ENCODE measurements around the gene PNPLA3.
"Not testable (repeated sequence)": the region's sequence is repeated elsewhere in the genome, so short reads cannot be mapped to it uniquely, and the experiment has no call there.

The PNPLA3 gene

GRCh38 chr22:43890901-43891331 is 32.7 kb upstream of the PNPLA3 start:
- DNase-seq (ENCODE audit: low spot score): no peak

DNA sequence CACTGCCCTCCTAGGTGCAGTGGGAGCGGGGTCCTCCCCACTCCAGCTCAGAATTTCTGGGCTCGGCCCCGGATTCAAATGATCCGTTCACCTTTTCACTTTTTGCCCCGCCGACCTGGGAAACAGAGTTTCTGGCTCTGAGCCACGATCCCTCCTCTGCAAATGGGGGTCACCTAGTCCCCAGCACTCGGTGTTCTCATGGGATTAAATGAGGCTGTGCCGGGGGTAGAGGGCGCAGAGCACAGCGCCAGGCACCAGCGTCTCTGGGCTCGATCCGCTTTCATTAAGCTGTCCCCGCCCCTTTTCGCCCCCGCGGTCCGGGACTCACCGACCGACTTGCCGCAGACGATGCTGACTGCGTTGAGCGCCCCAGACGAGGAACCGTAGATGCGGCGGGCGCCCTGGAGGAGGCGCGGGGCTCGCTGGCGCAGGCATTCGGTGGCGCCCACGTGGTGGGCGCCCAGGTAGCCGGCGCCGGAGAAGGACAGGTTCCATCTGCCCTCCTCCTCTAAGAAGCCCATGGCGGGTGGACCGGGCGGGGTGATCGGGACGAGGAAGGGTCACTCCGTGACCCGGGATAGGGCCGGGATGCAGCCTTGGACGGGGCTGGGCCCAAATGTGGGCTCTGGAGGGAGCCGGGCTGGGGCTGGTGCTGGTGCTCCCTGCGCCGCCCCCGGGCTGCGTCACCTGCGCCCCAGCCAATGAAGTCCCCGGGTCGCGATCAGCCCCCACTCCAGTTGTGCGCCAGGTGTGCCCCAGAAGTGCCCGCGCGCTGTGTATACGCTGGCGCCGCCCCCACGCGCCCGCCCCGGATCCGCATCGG is 32.0 kb upstream of the PNPLA3 start, which contains the start of gene PNPLA5:
Gene PNPLA5, minus strand, starts transcription at position 654 of the 823 bp plus-strand sequence. Its CDS starts 133 bp downstream, at position 521.
- DNase-seq (ENCODE audit: low spot score): no peak

- DNase-seq (ENCODE audit: low spot score): no peak
Measured at GRCh38 chr22:43892183-43892894, 31.3 kb upstream of the PNPLA3 start.

GRCh38 chr22:43893266-43893665 is 30.3 kb upstream of the PNPLA3 start:
- DNase-seq (ENCODE audit: low spot score): no peak

GRCh38 chr22:43894122-43894521 is 29.5 kb upstream of the PNPLA3 start:
- DNase-seq (ENCODE audit: low spot score): no peak

DNA sequence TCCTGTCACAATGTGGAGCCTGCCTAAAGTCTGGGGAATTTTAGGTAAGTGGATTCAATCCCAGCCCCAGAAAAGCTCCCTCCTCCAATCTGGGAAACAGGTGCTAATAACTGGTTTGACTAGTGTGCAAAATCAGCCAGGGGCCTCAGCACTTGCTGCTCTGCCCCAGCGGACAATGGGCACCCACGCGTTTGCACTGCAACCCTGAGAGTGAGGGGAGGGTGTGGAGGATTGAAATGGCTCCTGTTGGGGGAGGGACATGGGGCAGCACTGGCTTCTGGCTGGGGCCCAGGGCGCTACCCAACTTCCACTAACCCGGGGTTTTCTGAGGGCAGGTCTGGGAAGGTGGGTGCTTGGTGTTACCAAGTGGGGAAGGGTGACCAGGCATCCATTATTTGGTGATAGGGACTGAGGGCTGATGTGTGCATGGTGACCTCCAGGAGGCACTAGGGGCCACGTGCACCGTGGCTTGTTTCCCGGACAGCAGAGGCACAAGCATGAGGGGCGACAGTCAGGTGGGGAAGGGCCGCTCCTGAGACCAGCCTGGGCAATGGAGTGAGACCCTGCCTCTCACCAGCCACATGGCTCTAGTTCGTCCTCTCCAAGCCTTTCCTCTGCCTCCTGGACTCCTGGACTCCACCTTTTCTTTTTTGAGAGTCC is 27.5 kb upstream of the PNPLA3 start:
- DNase-seq (ENCODE audit: low spot score): no peak

- no peak for DNase-seq (ENCODE audit: low spot score)
Measured at GRCh38 chr22:43897751-43898261, 25.8 kb upstream of the PNPLA3 start.

DNA sequence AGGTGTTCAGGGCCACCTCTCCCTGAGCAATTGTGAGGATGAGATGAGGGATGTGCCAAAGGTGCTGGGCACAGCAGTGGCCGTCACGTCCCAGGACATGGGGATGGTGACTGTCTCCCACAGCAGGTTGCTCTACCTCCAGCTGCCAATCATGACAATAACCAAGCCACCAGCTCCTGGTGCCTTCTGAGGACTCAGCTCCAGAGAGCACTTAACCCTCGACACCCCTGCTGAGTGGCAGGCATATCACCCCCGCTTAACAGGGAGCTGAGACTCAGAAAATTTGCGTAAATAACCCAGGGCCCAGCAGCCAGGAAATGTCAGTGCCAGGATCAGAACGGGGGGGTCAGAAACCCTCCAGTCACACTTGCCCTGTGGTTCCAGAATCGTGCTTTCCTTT is 23.4 kb upstream of the PNPLA3 start:
- DNase-seq (ENCODE audit: low spot score): no peak

DNA sequence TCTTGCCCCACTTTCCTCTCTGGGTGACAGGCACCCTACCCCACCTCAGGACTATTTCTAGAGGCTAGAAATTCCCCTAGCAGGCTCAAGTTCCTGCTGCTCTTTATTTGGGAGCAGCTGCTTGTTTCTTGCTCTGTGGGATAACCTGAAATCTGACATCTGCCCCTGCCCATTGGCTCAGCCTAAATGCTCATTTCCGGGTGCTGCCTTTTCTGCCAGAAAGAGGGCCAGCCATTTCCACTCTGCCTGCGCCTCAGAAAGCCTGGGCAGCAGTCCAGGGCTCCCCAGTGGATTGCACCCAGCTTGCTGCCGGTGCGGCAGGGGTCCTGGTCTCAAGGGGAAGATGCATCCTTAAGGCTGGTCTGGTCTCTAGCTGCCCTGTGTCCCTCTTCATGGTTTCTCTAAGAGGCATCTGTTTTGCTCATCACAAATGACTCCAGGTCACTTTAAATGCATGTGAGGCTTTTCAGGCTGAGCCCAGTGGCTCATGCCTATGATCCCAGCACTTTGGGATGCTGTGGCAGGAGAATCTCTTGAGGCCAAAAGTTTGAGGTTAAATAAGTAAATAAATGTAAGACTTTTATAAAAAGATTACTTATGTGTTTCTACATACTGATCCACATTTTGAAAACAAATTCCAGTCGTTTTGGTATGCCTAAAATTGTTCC is 21.5 kb upstream of the PNPLA3 start:
- DNase-seq (ENCODE audit: low spot score): no peak

GRCh38 chr22:43903033-43903432 is 20.6 kb upstream of the PNPLA3 start:
- not testable (repeated sequence) for DNase-seq (ENCODE audit: low spot score)

DNA sequence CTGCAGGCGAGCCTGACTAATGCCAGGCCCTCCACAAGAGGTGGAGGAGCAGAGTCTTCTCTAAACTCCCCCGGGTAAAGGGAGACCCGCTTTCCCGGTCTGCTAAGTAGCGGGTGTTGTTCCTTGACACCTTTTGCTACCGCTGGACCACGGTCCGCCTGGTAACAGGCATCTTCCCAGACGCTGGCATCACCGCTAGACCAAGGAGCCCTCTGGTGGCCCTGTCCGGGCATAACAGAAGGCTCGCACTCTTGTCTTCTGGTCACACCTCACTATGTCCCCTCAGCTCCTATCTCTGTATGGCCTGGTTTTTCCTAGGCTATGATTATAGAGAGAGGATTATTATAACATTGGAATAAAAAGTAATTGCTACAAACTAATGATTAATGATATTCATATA is 19.2 kb upstream of the PNPLA3 start:
- DNase-seq (ENCODE audit: low spot score): not testable (repeated sequence)

GRCh38 chr22:43905681-43906080 is 17.9 kb upstream of the PNPLA3 start:
- DNase-seq (ENCODE audit: low spot score): no peak

GRCh38 chr22:43909708-43910107 is 13.9 kb upstream of the PNPLA3 start:
- DNase-seq (ENCODE audit: low spot score): no peak

DNA sequence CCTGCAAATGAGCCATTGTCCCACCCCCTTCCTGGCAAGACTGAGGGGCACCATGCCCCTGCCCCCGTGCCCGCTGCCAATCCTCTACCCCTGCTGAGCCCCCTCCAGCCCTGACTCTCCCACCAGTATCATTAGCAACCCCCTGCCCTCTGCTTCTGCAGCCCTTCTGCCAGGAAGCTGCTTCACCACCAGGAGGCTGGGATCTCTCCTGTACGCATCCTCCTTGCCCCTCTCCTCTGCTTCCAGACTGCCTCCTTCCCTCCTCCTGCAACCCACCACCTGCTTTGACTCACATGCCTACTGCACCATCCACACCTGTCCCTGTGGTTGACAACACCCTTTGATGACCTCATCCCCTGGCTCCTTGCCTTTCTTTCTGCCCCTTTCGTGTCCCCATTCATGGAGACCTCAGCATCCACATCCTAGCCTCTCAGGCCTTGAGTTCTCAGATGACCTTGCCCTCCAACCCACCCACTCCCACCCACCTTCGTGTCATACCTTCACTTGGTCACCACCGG is 13.4 kb upstream of the PNPLA3 start:
- DNase-seq (ENCODE audit: low spot score): no peak

DNA sequence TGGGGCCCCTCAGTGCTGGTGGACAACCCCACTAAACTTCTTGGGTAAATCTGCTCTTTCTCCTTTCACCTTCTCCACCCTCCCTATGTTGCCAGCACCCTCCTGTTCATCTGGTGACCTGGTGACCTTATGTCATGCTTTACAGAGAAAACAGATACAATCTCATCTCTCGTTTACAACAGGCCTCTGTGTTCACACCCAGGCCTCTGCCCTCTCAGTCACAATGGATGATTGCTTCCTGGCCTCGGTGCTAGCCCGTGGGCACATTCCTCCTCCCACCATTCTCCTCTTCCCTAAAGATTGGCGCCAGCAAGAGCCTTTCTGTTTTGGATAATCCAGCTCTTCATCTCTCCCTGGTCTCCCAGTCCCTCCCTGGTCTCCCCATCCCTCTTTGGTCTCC is 12.3 kb upstream of the PNPLA3 start:
- no peak for DNase-seq (ENCODE audit: low spot score)

GRCh38 chr22:43917521-43917920 is 6.1 kb upstream of the PNPLA3 start:
- no peak for DNase-seq (ENCODE audit: low spot score)

GRCh38 chr22:43919106-43919973 is 4.3 kb upstream of the PNPLA3 start:
- DNase-seq (ENCODE audit: low spot score): no peak

DNA sequence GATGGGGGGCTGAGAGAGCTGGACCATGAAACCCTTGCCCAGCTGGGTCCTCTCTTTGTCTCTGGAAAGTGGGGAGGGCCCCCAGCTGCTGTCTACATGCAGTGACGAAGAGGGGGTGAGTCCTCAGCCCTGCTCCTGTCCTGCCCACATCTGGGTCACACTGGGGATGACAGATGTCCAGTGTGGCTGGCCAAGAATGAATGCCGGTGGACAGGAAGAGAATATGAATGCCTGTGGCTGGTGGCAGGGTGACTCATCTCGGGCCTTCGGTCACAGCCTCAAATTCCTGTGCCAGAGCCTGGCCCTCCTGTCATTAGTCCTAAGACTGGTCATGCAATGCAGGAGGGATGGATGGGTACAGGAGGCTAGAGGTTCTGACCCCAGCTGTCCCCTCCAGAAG is 2.2 kb upstream of the PNPLA3 start:
- DNase-seq (ENCODE audit: low spot score): peak; percentile 52

- DNase-seq (ENCODE audit: low spot score): no peak
Measured at GRCh38 chr22:43922123-43922522, 1.5 kb upstream of the PNPLA3 start.

DNA sequence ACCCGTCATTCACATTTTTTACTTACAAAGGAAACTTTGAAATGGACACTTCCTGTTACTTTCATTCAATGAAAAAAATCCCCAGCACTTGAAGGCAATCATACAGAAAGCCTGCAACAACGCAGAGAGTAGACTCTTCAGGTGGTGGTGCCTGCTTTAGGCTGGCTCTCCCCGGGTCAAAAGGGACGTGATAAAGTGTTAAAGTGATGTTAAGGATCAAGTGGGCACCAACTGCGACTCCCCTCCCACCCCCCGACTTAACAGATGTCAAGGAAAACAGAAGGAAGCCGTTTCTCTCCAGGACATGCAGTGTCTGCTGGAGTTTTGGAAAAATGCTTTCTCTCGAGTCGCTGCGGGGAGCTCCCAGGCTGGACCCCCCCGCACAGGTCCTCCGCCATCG is 414 bp upstream of the PNPLA3 start:
- no peak for DNase-seq (ENCODE audit: low spot score)

- no peak for DNase-seq (ENCODE audit: low spot score)
Measured at GRCh38 chr22:43924877-43925276, 1.3 kb downstream of the PNPLA3 start.

All from globus pallidus (tissue), 1 donor.